SK-N-SH treated with all-trans-retinoic acid at 6 μM for 48 hours (cell line): Measurements from ENCODE around the gene NRL.

Experiments
- ARNTL ChIP-seq: fragments of 450-650 bp; formaldehyde crosslinking; IDR thresholded peaks from 2 replicates; pipeline ENCODE4 v1.5.0; 2020; ENCODE audit warnings: low read depth, mild to moderate bottlenecking, moderate library complexity, borderline replicate concordance
- BACH2 ChIP-seq: fragments of 250-450 bp; sonication (Bioruptor Pico); IDR thresholded peaks from 2 replicates; pipeline ENCODE4 v1.9.0; 2021; ENCODE audit warnings: mild to moderate bottlenecking, borderline replicate concordance
- CREB5 ChIP-seq: fragments of 250-450 bp; sonication (Bioruptor Pico); IDR thresholded peaks from 2 replicates; pipeline ENCODE4 v1.5.1; 2020; ENCODE audit warnings: low read depth, mild to moderate bottlenecking, moderate library complexity
- ISL1 ChIP-seq: fragments of 250-450 bp; sonication (Bioruptor Pico); IDR thresholded peaks from 2 replicates; pipeline ENCODE4 v2.1.2; 2022; ENCODE audit warnings: mild to moderate bottlenecking, moderate library complexity
- OSR1 ChIP-seq: fragments of 250-450 bp; sonication (Bioruptor Pico); IDR thresholded peaks from 2 replicates; pipeline ENCODE4 v1.8.0; 2022; ENCODE audit warnings: moderate library complexity, mild to moderate bottlenecking, inconsistent platforms
- ZFP3 ChIP-seq: fragments of 250-450 bp; sonication (Bioruptor Pico); IDR thresholded peaks from 2 replicates; pipeline ENCODE4 v1.5.0; 2020; ENCODE audit warnings: mild to moderate bottlenecking, moderate library complexity
- ZFP30 ChIP-seq: fragments of 450-650 bp; formaldehyde crosslinking; IDR thresholded peaks from 2 replicates; pipeline ENCODE4 v1.5.0; 2022; ENCODE audit warnings: mild to moderate bottlenecking, moderate library complexity
- ZNF565 ChIP-seq: fragments of 450-650 bp; formaldehyde crosslinking; conservative IDR thresholded peaks from 2 replicates; pipeline ENCODE4 v1.5.0; 2020; ENCODE audit warnings: low read depth, mild to moderate bottlenecking, moderate library complexity
- TF ChIP-seq, protein P1 (sequence below): fragments of 250-450 bp; sonication (Bioruptor Pico); IDR thresholded peaks from 2 replicates; pipeline ENCODE4 v1.5.1; 2021; ENCODE audit warnings: mild to moderate bottlenecking, moderate library complexity

DNA sequence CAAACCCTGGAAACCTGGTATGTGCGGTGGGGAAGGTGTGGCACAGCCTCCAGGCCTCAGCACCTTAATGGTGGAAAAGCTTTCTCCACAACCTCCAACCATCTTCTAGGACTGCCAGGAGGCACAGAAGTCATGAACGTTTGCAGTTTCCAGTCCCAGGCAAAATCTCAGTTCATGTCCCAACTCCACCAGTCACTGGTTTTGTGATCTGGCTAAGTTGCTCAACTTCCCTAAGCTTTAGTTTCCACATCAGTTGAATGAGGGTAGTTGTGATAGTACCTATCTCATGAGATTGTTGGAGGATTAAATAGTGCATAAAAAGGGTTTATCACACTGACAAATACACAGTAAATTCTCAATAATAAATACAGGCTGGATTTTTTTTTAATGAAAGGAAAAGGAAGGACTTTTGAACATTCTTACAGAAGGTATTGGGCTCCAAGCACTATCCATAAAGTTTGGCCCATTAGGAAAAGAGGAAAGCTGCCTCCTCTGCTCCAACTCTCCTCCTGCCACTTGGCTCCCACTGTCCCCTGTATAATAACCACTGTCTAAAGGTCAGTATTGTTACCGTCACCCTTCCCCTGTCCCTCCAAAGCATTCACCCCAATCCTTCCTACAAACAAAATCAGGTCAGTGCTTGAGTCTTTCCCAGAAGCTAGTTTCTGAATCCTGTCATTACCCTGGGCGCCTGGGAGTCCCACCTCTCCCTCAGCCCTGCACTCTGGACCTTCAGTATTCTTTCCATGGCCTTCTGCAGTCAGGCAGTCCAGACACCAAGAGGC, 14.4 kb downstream of the NRL start:
- TF ChIP-seq, protein P1, sequence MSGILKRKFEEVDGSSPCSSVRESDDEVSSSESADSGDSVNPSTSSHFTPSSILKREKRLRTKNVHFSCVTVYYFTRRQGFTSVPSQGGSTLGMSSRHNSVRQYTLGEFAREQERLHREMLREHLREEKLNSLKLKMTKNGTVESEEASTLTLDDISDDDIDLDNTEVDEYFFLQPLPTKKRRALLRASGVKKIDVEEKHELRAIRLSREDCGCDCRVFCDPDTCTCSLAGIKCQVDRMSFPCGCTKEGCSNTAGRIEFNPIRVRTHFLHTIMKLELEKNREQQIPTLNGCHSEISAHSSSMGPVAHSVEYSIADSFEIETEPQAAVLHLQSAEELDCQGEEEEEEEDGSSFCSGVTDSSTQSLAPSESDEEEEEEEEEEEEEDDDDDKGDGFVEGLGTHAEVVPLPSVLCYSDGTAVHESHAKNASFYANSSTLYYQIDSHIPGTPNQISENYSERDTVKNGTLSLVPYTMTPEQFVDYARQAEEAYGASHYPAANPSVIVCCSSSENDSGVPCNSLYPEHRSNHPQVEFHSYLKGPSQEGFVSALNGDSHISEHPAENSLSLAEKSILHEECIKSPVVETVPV (CRISPR knock-in tag), result no peak
- no peak for TF ChIP-seq ARNTL (CRISPR knock-in tag)
- no peak for TF ChIP-seq BACH2
- TF ChIP-seq ZNF565 (CRISPR knock-in tag), result no peak
- TF ChIP-seq OSR1 (CRISPR knock-in tag), result no peak
- no peak for TF ChIP-seq ISL1 (CRISPR knock-in tag)
- no peak for TF ChIP-seq ZFP30 (CRISPR knock-in tag)
- TF ChIP-seq ZFP3 (CRISPR knock-in tag), result no peak
- TF ChIP-seq CREB5 (CRISPR knock-in tag), result no peak
